Smooth muscle cell of the brain vasculature (primary cell): Measurements from ENCODE around the gene SDK2.

Source experiments
- DNase-seq: peaks from one replicate; pipeline ENCODE4 v3.0.0-alpha.2; 2012; ENCODE audit warnings: low read depth, low spot score

SDK2 gene

GRCh38 chr17:73650617-73651200 lies 6.5 kb upstream of the SDK2 start:
- no peak for DNase-seq

GRCh38 chr17:73650140-73650539 lies 5.9 kb upstream of the SDK2 start:
- DNase-seq, result no peak

GRCh38 chr17:73648974-73649373 lies 4.7 kb upstream of the SDK2 start:
- no peak for DNase-seq

DNA sequence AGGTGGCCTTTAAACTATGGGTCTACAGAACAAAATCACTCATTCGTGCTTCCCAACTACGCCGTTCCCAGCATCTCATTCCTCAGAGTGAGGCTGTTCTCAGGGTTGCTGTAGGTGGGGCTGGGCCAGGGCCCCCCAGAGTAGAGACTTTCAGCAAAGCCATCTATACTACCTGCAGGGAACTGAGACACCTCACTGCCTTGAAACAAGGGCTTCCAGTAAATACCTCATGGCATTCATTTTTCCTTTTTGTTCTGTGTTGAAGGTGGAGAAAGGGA lies 4.2 kb upstream of the SDK2 start:
- no peak for DNase-seq

GRCh38 chr17:73647772-73648542 lies 3.7 kb upstream of the SDK2 start:
- no peak for DNase-seq

- no peak for DNase-seq
These were observed 3.1 kb upstream of the SDK2 start for GRCh38 chr17:73647301-73647695.

- DNase-seq, result no peak
These were observed 2.4 kb upstream of the SDK2 start for GRCh38 chr17:73646409-73647300.

DNA sequence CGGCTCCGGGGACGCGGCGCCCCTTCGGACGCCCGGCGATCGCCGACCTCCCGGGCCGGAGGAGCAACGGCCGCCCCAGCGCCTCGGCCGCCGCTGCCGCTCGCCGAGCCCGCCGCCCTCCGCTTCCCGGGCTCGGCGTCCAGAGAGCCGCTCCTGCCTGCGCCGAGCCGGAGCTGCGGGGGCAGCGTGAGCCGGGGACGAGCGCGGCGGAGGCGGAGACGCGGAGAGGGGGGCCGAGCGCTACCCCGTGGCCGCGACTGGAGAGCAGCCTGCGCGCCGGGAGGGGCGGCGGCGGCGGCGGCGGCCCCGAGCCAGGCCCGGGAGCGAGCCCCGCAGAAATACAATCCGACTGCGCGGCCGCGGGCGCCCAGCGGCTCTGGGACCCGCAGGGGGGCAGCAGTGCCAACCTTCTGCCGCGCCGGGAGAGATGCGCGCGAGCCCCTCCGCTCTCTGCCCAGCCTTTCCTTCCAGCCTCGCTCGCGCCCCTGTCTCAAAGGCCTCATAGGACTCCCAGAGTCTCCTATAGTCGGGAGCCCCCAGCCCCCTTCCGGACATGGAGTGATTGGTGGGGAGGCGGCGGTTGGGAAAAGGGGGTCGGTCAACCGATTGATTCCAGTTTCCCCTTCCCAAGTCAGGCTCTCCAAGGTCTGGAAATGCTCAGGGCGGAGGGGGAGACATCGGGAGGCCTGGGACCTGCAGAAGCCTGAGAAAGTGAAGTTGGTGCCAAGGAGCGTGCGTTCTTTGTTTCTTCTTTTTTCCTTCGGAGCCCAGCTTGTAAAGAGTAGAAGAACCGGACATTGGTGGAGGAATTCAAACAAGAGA lies 1.0 kb upstream of the SDK2 start:
- no peak for DNase-seq

- no peak for DNase-seq
These were observed 447 bp downstream of the SDK2 start for GRCh38 chr17:73643852-73644144.

DNA sequence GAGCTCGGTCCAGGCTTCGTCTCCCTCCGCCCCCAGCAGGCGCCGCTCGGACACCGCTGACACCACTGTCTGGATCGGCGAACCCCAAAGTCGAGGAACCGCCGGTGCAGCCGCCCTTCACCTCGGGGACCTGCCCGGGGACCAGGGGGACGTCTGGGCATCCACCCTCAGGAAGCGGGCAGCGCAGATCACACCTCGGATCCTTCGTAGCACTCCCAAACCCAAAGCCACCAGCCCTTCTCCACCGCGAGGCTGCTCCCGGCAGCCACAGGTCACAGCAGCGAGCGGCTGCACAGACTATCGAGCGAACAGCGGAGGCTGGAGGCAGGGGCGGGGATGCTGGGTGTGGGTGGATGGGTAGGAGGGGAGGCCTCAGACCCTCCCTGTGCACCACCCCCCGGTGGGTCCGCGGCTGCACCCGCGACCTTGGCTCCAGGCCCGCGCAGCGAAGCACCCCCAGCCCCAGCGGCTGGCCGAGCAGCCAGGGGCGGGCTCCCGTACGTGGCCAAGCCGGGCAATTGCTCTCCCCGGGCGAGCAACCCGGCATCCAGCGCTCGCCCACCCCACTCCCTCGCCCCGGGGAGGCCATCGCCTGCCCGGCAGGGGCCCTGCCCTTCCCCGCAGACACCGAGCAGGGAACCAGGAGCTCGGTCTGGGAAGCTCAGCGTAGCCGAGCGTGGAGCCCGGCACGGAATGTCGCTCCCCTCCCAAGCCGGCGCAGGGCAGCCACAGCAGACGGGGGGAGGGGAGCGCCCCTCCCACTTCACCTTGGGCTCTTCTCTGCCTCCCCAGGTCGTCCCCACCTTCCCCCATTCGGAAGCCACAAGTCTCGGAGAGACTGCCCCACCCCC lies 1.0 kb downstream of the SDK2 start:
- no peak for DNase-seq

GRCh38 chr17:73642659-73643000 lies 1.6 kb downstream of the SDK2 start:
- no peak for DNase-seq

DNA sequence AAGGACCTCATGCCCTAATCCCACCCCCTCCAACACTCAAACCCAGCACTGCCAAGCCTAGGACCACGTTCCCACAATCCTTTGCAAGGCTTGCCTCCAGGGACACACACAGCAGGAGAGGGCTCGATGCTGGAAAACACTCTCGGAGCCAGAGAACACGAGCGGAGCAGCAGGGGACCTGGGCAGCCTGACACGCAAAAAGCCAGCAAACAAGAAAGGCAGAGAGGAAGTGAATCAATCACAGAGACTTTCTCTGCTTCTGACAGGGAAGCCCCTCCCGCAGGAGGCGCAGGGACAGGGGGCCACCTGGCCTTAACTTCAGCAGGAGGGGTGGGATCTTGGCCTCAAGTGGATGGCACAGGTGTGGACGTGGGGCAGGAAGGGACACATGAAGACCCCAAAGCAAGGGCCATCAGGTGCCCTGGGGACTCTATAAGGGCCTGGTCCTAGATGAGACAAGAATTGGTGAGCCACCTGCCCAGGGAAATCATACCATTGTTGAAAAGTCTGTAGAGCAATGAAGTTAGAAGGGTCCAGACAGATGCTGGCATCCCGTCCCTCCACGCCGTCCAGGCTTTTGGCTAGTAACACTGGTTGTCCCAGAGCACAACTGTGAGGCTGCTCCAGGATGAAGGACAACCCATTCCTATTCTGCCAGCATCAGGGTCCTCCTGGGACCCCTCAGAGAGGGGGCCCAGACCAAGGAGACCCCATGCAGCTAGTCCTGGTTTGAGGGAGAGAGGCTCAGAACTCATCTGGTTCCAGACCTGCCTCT lies 2.2 kb downstream of the SDK2 start:
- no peak for DNase-seq

DNA sequence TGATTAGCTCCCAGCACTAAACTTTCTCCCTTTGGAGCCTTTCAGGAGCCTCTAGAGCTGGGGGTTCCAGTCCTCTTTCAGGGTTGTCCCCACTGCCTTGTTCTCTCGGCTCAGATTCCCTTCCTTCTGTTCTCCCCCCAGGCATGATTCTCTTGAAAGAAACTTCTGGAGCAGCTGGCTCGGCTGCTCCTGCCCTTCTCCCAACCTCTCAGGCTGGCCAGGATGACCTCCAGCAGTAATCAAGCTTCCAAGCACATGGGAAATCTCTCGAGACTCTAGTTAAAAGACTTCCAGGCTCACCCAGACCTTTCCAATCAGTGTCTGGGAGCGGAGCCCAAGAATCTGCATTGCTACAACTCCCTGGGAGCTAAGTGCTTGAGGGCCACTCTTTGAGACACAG lies 3.6 kb downstream of the SDK2 start:
- no peak for DNase-seq

DNA sequence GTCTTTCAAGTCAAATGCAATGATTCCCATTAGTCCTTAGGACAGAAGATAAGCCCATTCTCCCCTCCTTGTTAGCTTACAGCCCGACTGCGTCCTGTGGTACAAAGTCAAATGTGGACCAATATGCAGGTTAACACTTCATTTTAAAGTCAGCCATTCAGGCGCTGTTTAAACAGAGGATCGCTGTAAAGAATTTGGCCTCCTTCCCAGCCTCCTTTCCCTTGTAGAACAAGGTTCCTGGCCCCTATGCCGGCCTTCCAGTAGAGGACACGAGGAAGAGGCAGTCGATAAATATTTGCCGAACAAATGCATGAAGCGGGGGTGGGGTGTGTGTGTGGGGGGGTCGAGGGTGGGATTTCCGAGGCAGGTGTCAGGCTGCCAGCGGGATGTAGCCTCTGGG lies 4.3 kb downstream of the SDK2 start:
- DNase-seq, result no peak

- no peak for DNase-seq
These were observed 4.9 kb downstream of the SDK2 start for GRCh38 chr17:73639322-73639721.

GRCh38 chr17:73638556-73638955 lies 5.7 kb downstream of the SDK2 start:
- DNase-seq, result no peak

- no peak for DNase-seq
These were observed 6.4 kb downstream of the SDK2 start for GRCh38 chr17:73637866-73638265.

DNA sequence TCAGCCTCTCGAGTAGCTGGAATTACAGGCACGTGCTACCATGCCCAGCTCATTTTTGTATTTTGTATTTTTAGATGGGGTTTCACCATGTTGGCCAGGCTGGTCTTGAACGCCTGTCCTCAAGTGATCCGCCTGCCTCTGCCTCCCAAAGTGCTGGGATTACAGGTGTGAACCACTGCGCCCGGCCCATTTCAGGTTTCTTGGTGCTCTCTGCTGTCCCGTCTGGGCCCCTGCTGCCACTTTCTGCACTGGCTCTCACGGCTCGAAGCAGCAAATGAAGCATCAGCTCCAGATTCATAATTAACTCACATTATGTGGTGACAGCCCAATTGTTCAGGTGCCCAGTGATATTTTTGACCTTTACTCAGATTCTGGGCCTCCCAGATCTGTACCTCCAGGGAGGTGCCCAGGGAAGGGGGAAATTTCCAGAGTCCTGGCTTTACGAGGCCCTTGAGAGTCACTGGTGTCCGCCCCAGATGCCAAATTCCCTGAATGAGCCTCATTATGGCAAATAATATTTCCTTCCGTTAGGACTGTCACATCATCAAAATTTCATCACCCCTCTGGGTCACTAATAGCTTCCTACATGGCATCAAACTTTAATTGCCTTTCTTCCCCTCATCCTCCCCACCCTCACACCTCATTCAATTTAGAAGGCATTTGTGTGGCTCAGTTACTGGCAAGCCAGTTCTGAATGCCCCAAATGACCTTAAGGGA lies 9.0 kb downstream of the SDK2 start:
- no peak for DNase-seq

GRCh38 chr17:73634629-73635028 lies 9.6 kb downstream of the SDK2 start:
- no peak for DNase-seq

DNA sequence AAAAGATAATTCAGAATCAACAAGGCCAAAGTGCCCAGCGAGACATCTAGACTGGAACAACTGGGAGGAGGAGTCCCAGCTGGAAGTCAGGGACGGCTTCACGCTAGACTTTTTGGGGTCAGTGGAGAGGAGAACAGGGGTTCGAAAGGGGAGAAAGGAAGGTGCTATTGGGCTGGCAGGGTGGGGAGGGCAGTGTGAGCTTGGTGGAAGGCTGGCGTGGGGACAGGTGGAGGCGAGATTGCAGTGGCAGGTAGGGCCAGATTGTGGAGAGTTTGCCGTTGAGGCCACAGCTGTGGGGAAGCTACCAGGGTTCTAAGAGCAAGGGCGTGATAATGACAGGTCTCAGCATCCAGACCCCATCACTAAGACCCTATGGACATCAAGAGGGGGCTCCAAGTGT lies 10.5 kb downstream of the SDK2 start:
- DNase-seq, result no peak
